GM12878 (cell line): ENCODE results near the gene COPZ1.
A peak's percentile ranks its signal among the peaks of the same experiment; 100 is the strongest.

Experiments
- CTCF ChIP-seq, 3 experiments: IDR thresholded peaks in 2 of 3; conservative IDR thresholded peaks in 1 of 3; 2 replicates each; pipeline ENCODE4 v1.5.1; 2011; ENCODE audit warnings: low read depth in 3 of 3, low read length in 3 of 3, mild to moderate bottlenecking in 3 of 3, control low read depth in 2 of 3, moderate library complexity in 2 of 3, inconsistent platforms in 1 of 3, mixed read lengths in 1 of 3; ENCODE audit not compliant: control insufficient read depth in 2 of 3, insufficient read depth in 1 of 3; ENCODE audit errors: extremely low read depth in 1 of 3
- POLR2A ChIP-seq: IDR thresholded peaks from 2 replicates; pipeline ENCODE4 v1.6.1; 2011; ENCODE audit warnings: low read depth, mild to moderate bottlenecking, low read length
- RFX5 ChIP-seq: IDR thresholded peaks from 2 replicates; pipeline ENCODE4 v1.6.1; 2011; ENCODE audit warnings: low read depth, low read length, improper control_type of control experiment

GRCh38 chr12:54285150-54286041 is 39.5 kb upstream of the COPZ1 start:
- TF ChIP-seq CTCF (IDR thresholded peaks at IDR 0.05 in 2 of 3, conservative IDR thresholded peaks at IDR 0.05 in 1 of 3; ENCODE audit: control insufficient read depth in 2 of 3, extremely low read depth in 1 of 3, insufficient read depth in 1 of 3, low read depth in 3 of 3, low read length in 3 of 3) (peak in 1 of 3 experiments; percentile 23; a peak in 3 of 6 replicates), POLR2A (no peak), RFX5 (no peak)
